GM23338 (cell line): ENCODE data around the gene PDE1C. TPM values are rescaled to one million over a fixed set of nuclear protein-coding genes. Genes with fewer than 3 reads are reported as not detected.

Experiments used
- ATAC-seq: fragments of 200-7000 bp; cut with Tn5 transposase; 3 replicates; pipeline ENCODE4 v1.9.1; 2020
- DNase-seq: peaks from one replicate; pipeline ENCODE4 v3.0.0-alpha.2; 2015; ENCODE audit warnings: low spot score
- H2AFZ ChIP-seq: fragments of 200-600 bp; sonication (generic); 2 replicates; pipeline ENCODE4 v1.8.0; 2016; ENCODE audit warnings: antibody characterized with exemption, mild to moderate bottlenecking, moderate library complexity
- H3F3A ChIP-seq: fragments of 200-600 bp; sonication (generic); replicated peaks from 2 replicates; pipeline ENCODE4 v1.8.0; 2017; ENCODE audit warnings: antibody characterized with exemption, mixed run types, low read depth
- H3K27ac ChIP-seq: fragments of 200-600 bp; sonication (generic); 2 replicates; pipeline ENCODE4 v1.6.1; 2016; ENCODE audit warnings: low read depth
- H3K27me3 ChIP-seq: fragments of 200-600 bp; sonication (generic); 2 replicates; pipeline ENCODE4 v1.8.0; 2016; ENCODE audit warnings: mild to moderate bottlenecking, mixed run types, moderate library complexity; ENCODE audit not compliant: insufficient read depth
- H3K36me3 ChIP-seq: fragments of 200-600 bp; sonication (generic); 2 replicates; pipeline ENCODE4 v1.8.0; 2016; ENCODE audit warnings: mild to moderate bottlenecking; ENCODE audit not compliant: insufficient read depth
- H3K4me1 ChIP-seq: fragments of 200-600 bp; sonication (generic); 2 replicates; pipeline ENCODE4 v1.8.0; 2016; ENCODE audit warnings: mild to moderate bottlenecking, moderate library complexity; ENCODE audit not compliant: insufficient read depth
- H3K4me2 ChIP-seq: fragments of 200-600 bp; sonication (generic); 2 replicates; pipeline ENCODE4 v1.7.1; 2017; ENCODE audit warnings: mixed run types
- H3K4me3 ChIP-seq: fragments of 200-600 bp; sonication (generic); 2 replicates; pipeline ENCODE4 v1.6.1; 2016; ENCODE audit warnings: mixed run types
- H3K79me2 ChIP-seq: fragments of 200-600 bp; sonication (generic); replicated peaks from 2 replicates; pipeline ENCODE4 v1.8.0; 2017; ENCODE audit warnings: mild to moderate bottlenecking; ENCODE audit not compliant: insufficient read depth
- H3K9me2 ChIP-seq: fragments of 200-600 bp; sonication (generic); 2 replicates; pipeline ENCODE4 v1.8.0; 2017; ENCODE audit not compliant: insufficient read depth
- H4K20me1 ChIP-seq: fragments of 200-600 bp; sonication (generic); replicated peaks from 2 replicates; pipeline ENCODE4 v1.8.0; 2017; ENCODE audit warnings: mild to moderate bottlenecking; ENCODE audit not compliant: insufficient read depth
- H3K27ac Mint-ChIP-seq: 2 replicates; pipeline ENCODE4 v1.8.0; 2020; ENCODE audit warnings: inconsistent platforms, mild to moderate bottlenecking, moderate library complexity, mixed read lengths
- H3K27me3 Mint-ChIP-seq: 3 replicates; pipeline ENCODE4 v1.8.0; 2022; ENCODE audit warnings: low read depth, mild to moderate bottlenecking, moderate library complexity, mixed read lengths, inconsistent platforms; ENCODE audit not compliant: insufficient read depth, poor library complexity
- H3K36me3 Mint-ChIP-seq: 3 replicates; pipeline ENCODE4 v1.8.0; 2021; ENCODE audit warnings: low read depth, mild to moderate bottlenecking, inconsistent platforms, moderate library complexity, mixed read lengths
- H3K4me1 Mint-ChIP-seq: 3 replicates; pipeline ENCODE4 v1.8.0; 2020; ENCODE audit warnings: mild to moderate bottlenecking, inconsistent platforms, mixed read lengths
- H3K4me3 Mint-ChIP-seq: 3 replicates; pipeline ENCODE4 v1.8.0; 2021; ENCODE audit warnings: moderate library complexity, mild to moderate bottlenecking, inconsistent platforms, mixed read lengths
- H3K9me3 Mint-ChIP-seq: 3 replicates; pipeline ENCODE4 v1.8.0; 2020; ENCODE audit warnings: moderate library complexity, mild to moderate bottlenecking, inconsistent platforms, mixed read lengths
- CREB1 ChIP-seq: fragments of 250-450 bp; sonication (Bioruptor Pico); IDR thresholded peaks from 2 replicates; pipeline ENCODE4 v1.5.0; 2020; ENCODE audit warnings: low read depth, mild to moderate bottlenecking, moderate library complexity
- EZH2 ChIP-seq: fragments of 200-600 bp; sonication (generic); IDR thresholded peaks from one replicate; pipeline ENCODE4 v1.8.0; 2017; ENCODE audit warnings: antibody characterized with exemption, mild to moderate bottlenecking, low read depth; ENCODE audit not compliant: unreplicated experiment
- EZH2phosphoT487 ChIP-seq: fragments of 200-600 bp; sonication (generic); IDR thresholded peaks from one replicate; pipeline ENCODE4 v1.8.1; 2018; ENCODE audit warnings: antibody characterized with exemption; ENCODE audit not compliant: unreplicated experiment
- JUNB ChIP-seq: IDR thresholded peaks from one replicate; pipeline ENCODE4 v1.6.1; 2016; ENCODE audit warnings: antibody characterized with exemption; ENCODE audit not compliant: unreplicated experiment
- POLR2AphosphoS5 ChIP-seq: IDR thresholded peaks from 2 replicates; pipeline ENCODE4 v1.6.1; 2016; ENCODE audit warnings: antibody characterized with exemption, low read depth
- STAT1 ChIP-seq: IDR thresholded peaks from one replicate; pipeline ENCODE4 v1.6.1; 2016; ENCODE audit warnings: antibody characterized with exemption; ENCODE audit not compliant: unreplicated experiment
- polyA plus RNA-seq: library from polyadenylated mRNA; unstranded; fragments of >200 nt; fragmentation: Nextera tagmentation; extraction: Ambion mirVana; gene quantifications from 2 replicates; pipeline ENCODE4 v1.2.1, GENCODE V29; 2016
- total RNA-seq: library from RNA; depleted of rRNA; stranded (reverse); fragments of >200 nt; shearing (Covaris generic); gene quantifications from 2 replicates; pipeline ENCODE4 v1.2.3, GENCODE V29; 2014
- TF ChIP-seq, protein P1 (sequence below): fragments of 250-450 bp; sonication (Bioruptor Pico); IDR thresholded peaks from 2 replicates; pipeline ENCODE4 v1.5.0; 2020; ENCODE audit warnings: mild to moderate bottlenecking, moderate library complexity
- TF ChIP-seq, protein P2 (sequence below): IDR thresholded peaks from 2 replicates; pipeline ENCODE4 v1.6.1; 2016; ENCODE audit warnings: antibody characterized with exemption
- TF ChIP-seq, protein P3 (sequence below), 2 experiments: fragments of 200-600 bp in 1 of 2; sonication (generic) in 1 of 2; conservative IDR thresholded peaks; 2 replicates each; pipeline versions ENCODE4 v1.5.1 to v1.6.1; 2016 to 2017; ENCODE audit warnings: antibody characterized with exemption in 2 of 2, low read depth in 2 of 2, mild to moderate bottlenecking in 2 of 2, moderate library complexity in 1 of 2

The PDE1C gene
- total and polyA plus RNA-seq, 2 experiments from 2014 or later, result 0.28 TPM; not detected in 1

- Histone ChIP-seq H3K27ac (no peak overlapping the region), H3K4me3 (no peak overlapping the region), H3K36me3 (no peaks in the 10 kb centered on the region), H4K20me1 (no peaks in the 10 kb centered on the region), H3K27me3 (no peaks in the 10 kb centered on the region), H2AFZ (no peak overlapping the region), H3K79me2 (no peaks in the 10 kb centered on the region), H3F3A (no peaks in the 10 kb centered on the region), H3K9me2 (no peaks in the 10 kb centered on the region), H3K4me2 (no peak overlapping the region), H3K4me1 (no peaks in the 10 kb centered on the region)
- Mint-ChIP-seq H3K36me3 (no peaks in the 10 kb centered on the region), H3K4me1 (no peaks in the 10 kb centered on the region), H3K27ac (no peak overlapping the region), H3K9me3 (no peaks in the 10 kb centered on the region; the same call in 2 of the 3 replicates), H3K4me3 (no peak overlapping the region), H3K27me3 (peaks cover 4% of the 10 kb centered on the region)
- no peak for ATAC-seq
- DNase-seq, result no peak
- TF ChIP-seq EZH2phosphoT487, result no peak
- TF ChIP-seq CREB1 (CRISPR knock-in tag), result no peak
- TF ChIP-seq, protein P1, sequence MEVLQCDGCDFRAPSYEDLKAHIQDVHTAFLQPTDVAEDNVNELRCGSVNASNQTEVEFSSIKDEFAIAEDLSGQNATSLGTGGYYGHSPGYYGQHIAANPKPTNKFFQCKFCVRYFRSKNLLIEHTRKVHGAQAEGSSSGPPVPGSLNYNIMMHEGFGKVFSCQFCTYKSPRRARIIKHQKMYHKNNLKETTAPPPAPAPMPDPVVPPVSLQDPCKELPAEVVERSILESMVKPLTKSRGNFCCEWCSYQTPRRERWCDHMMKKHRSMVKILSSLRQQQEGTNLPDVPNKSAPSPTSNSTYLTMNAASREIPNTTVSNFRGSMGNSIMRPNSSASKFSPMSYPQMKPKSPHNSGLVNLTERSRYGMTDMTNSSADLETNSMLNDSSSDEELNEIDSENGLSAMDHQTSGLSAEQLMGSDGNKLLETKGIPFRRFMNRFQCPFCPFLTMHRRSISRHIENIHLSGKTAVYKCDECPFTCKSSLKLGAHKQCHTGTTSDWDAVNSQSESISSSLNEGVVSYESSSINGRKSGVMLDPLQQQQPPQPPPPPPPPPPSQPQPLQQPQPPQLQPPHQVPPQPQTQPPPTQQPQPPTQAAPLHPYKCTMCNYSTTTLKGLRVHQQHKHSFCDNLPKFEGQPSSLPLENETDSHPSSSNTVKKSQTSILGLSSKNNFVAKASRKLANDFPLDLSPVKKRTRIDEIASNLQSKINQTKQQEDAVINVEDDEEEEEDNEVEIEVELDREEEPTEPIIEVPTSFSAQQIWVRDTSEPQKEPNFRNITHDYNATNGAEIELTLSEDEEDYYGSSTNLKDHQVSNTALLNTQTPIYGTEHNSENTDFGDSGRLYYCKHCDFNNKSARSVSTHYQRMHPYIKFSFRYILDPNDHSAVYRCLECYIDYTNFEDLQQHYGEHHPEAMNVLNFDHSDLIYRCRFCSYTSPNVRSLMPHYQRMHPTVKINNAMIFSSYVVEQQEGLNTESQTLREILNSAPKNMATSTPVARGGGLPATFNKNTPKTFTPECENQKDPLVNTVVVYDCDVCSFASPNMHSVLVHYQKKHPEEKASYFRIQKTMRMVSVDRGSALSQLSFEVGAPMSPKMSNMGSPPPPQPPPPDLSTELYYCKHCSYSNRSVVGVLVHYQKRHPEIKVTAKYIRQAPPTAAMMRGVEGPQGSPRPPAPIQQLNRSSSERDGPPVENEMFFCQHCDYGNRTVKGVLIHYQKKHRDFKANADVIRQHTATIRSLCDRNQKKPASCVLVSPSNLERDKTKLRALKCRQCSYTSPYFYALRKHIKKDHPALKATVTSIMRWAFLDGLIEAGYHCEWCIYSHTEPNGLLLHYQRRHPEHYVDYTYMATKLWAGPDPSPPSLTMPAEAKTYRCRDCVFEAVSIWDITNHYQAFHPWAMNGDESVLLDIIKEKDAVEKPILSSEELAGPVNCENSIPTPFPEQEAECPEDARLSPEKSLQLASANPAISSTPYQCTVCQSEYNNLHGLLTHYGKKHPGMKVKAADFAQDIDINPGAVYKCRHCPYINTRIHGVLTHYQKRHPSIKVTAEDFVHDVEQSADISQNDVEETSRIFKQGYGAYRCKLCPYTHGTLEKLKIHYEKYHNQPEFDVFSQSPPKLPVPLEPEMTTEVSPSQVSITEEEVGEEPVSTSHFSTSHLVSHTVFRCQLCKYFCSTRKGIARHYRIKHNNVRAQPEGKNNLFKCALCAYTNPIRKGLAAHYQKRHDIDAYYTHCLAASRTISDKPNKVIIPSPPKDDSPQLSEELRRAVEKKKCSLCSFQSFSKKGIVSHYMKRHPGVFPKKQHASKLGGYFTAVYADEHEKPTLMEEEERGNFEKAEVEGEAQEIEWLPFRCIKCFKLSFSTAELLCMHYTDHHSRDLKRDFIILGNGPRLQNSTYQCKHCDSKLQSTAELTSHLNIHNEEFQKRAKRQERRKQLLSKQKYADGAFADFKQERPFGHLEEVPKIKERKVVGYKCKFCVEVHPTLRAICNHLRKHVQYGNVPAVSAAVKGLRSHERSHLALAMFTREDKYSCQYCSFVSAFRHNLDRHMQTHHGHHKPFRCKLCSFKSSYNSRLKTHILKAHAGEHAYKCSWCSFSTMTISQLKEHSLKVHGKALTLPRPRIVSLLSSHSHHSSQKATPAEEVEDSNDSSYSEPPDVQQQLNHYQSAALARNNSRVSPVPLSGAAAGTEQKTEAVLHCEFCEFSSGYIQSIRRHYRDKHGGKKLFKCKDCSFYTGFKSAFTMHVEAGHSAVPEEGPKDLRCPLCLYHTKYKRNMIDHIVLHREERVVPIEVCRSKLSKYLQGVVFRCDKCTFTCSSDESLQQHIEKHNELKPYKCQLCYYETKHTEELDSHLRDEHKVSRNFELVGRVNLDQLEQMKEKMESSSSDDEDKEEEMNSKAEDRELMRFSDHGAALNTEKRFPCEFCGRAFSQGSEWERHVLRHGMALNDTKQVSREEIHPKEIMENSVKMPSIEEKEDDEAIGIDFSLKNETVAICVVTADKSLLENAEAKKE, result no peak
- no peak for TF ChIP-seq POLR2AphosphoS5
- TF ChIP-seq STAT1, result no peak
- no peak for TF ChIP-seq JUNB
- no peak for TF ChIP-seq EZH2
- TF ChIP-seq, protein P2, sequence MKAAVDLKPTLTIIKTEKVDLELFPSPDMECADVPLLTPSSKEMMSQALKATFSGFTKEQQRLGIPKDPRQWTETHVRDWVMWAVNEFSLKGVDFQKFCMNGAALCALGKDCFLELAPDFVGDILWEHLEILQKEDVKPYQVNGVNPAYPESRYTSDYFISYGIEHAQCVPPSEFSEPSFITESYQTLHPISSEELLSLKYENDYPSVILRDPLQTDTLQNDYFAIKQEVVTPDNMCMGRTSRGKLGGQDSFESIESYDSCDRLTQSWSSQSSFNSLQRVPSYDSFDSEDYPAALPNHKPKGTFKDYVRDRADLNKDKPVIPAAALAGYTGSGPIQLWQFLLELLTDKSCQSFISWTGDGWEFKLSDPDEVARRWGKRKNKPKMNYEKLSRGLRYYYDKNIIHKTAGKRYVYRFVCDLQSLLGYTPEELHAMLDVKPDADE, result no peak
- TF ChIP-seq, protein P3, sequence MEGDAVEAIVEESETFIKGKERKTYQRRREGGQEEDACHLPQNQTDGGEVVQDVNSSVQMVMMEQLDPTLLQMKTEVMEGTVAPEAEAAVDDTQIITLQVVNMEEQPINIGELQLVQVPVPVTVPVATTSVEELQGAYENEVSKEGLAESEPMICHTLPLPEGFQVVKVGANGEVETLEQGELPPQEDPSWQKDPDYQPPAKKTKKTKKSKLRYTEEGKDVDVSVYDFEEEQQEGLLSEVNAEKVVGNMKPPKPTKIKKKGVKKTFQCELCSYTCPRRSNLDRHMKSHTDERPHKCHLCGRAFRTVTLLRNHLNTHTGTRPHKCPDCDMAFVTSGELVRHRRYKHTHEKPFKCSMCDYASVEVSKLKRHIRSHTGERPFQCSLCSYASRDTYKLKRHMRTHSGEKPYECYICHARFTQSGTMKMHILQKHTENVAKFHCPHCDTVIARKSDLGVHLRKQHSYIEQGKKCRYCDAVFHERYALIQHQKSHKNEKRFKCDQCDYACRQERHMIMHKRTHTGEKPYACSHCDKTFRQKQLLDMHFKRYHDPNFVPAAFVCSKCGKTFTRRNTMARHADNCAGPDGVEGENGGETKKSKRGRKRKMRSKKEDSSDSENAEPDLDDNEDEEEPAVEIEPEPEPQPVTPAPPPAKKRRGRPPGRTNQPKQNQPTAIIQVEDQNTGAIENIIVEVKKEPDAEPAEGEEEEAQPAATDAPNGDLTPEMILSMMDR (conservative IDR thresholded peaks at IDR 0.05; ENCODE audit: low read depth in 2 of 2), result no peak
These were observed 24.3 kb upstream of the PDE1C start for GRCh38 chr7:32094516-32094915.
